ENCODE data around the gene TMPRSS3.

Gene TMPRSS3

GRCh38 chr21:42349420-42350317 lies 46.2 kb downstream of the TMPRSS3 start:
- DNase-seq: no peak

- no peak for DNase-seq
Measured at GRCh38 chr21:42348762-42349161, 47.1 kb downstream of the TMPRSS3 start.

DNA sequence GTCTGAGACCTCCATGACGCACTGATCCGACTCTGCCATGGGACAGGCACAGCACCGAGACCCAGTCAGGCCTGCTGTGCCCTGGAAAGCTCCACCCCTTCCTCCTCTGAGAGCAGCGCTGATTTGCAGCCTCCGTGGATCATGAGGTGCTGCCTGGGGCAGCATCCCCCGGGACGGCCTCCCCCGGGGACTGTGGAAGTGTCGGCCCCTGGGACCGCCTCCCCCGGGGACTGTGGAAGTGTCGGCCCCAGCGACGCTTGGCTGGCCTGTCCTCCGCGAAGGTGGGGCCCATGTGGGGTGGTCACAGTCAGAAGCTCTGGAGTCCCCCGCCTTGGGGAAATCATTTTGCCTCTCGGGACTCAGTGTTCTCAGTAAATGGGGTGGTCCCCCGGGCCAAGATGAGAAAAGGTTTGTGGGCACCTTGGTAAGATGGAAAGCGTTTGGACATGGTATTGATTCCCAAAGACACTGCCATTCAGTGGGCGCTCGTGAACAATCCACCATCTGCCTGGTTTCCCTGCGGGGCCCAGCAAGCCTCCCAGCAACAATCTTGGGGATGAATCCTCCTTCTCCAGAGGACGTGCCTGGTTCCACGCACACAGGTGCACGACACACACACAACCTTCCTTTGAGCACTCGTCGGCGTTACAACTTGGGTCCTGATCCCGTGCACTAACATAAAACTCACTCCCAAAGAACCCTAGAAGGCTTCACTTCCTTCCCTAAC lies 48.1 kb downstream of the TMPRSS3 start:
- no peak for DNase-seq

DNA sequence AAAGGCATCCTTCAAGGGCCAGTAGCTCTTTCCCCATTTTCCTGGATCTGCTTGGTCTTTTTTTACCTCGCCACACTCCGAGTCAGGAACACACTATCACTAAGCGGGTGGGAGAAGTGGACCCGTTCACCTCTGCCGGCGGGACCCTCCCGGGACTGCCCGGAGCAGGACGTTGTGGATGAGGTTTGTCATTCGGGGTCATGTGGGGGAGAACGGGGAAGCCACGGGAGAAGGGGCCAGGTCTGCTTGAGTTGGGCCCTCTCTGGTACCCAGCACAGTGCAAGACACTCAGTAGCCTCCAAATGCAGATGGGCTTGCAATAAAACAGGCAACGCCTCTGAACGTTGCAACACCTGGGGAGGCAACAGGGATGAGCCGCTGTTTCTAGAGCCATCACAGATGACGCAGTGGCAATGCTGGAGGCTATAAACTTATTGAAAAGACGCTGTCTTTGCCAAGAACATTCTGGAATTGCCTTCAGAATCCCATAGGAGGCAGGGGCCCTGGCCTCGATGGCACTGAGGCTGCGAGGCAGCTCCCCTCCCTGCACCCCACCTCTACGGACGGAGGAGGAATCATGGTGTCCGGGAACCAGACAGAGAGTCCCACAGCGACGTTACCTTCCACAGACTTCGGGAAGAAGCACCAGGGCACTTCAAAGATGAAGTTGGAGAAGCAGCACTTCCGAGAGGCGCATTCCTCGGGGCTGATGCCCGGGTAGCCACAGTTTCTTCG lies 48.8 kb downstream of the TMPRSS3 start:
- no peak for DNase-seq

DNA sequence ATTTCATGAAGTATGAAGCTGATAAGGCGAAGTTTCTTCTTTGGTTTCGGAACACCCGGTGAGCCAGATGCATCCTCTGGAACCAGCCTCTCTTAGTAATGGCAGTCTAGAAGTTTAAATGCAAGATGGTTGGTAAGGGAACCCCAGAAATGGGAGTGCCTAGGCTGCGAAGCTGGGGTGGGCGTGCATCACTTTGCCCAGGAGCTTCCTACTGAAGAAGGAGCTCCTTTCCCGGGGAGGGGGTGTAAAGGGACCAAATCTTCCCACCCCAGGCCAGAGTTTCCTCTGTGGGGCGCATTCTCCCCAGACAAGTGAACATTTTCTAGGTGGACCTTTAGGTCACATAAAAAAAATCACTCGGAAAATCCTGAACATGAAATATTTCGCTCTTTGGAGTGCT lies 49.4 kb downstream of the TMPRSS3 start:
- DNase-seq: no peak

DNA sequence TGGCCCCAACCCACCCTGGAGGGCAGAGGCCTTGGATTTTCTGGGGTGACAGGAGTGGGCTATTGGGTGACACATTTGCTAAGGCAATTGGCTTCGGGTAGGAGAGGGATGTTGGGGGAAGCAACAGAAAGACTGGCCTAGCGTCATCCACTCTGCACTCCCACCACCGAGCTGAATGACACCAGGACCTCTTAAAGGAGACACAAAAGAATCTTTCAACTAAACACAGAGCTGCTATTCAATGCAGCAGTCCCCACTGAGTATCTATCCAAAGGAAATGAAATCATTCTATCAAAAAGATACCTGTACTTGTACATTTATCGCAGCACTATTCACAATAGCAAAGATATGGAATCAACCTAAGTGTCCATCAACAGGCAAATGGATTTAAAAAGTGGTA lies 51.2 kb downstream of the TMPRSS3 start:
- DNase-seq: no peak

DNA sequence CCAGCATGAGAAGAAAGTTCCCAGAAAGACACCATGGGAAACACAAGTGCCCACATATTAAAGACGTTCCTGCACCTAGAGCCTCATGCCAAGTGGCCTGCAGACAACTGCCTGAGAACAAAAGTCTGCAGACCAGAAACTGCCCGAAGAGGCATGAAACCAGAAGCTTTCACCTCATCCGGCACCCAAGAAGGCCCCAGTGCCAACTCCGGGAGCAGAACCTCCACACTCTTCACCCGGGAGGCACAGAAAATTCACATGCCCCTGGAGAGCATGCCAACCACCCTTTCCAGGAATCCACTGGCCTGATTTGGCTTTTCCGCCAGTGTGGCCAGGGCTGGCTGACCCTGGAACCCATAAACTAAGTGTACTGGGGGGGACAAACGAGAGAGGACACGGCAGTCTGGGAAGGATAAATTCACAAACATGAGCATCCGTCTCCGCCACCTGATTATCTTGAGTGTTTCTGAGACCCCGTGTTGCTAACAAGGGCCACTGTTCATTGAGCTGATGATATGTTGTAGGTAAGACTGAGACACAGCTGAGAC lies 51.8 kb downstream of the TMPRSS3 start:
- no peak for DNase-seq

- no peak for DNase-seq
Measured at GRCh38 chr21:42343556-42343955, 52.3 kb downstream of the TMPRSS3 start.

- DNase-seq: no peak
Measured at GRCh38 chr21:42343101-42343500, 52.8 kb downstream of the TMPRSS3 start.

- no peak for DNase-seq
Measured at GRCh38 chr21:42341776-42342542, 53.9 kb downstream of the TMPRSS3 start.

DNA sequence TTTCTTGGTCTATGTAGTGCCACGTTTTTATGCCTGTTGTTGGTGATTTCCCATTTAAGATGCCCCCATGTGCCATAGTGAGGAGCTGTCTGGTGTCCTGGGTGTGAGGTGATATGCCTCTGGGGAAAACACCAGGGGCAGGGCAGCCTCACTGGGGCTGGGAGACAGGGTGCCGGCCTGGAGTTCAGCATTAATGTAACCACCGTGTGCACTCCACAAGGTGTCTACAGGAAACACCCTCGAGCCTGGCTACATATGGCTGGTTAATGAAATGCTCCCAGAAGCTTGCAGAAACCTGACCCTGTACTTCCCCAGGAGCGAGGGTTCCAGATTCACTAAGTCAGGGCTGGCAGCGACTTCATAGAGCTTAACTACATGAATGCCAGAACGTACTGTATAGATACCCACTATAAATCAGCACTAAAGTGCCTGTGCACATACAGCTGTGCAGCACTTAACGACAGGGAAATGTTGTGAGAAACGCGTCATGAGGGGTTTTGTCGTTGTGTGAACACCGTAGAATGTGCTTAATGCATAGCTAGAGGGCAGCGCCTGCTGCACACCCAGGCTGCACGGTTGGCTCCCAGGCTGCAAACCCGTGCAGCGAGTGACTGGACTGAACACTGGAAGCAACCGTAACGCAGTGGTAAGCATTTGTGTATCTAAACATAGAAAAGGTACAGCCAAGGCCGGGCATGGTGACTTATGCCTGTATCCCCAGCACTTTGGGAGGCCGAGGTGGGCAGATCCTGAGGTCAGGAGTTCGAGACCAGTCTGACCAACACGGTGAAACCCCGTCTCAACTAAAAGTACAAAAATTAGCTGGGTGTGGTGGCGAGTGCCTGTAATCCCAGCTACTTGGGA lies 55.4 kb downstream of the TMPRSS3 start:
- DNase-seq: no peak

GRCh38 chr21:42338729-42339715 lies 56.8 kb downstream of the TMPRSS3 start:
- DNase-seq: no peak

DNA sequence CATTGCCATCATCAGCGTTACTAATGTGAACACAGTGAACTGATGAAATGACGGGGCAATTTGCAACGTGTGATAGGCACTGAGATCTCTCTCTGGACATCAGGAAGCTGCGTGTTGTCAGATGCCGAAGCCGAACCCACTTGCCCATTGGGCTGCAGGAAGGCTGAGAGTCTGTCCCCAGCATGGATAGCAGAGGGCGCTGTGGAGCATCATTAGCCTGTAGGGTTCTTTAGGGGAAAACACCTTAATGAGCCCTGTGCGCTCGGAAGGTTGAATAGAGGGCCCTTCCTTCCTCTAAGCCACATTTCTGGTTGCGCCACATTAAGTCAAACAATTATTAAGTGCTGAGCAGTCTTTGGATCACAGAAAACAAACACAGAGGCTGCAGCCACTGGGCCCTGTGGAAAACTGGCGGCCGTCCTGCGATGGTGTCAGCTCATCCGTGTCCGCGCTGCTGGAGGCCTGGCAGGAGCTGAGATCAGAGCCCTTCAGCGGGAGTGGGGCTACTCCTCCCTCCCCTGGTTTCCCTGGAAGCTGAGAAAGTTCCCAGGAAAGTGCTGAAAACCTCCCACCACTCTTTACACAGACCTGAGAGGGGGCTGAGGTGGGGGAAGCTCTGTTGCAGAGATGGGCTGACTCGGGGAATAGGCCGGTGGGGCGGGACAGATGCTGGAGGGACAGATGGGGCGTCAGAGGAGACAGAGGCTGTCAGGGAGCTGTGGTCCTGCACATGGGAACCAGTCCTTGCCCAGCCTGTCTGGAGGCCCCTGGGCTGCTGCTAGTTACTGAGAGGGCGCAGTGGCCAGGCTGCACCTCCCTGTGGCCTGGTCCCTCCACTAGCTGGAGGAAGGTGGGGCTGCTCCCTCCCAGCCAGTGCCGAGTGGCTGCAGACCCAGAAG lies 57.8 kb downstream of the TMPRSS3 start:
- DNase-seq: peak; percentile 37

GRCh38 chr21:42337276-42337675 lies 58.6 kb downstream of the TMPRSS3 start:
- no peak for DNase-seq

DNA sequence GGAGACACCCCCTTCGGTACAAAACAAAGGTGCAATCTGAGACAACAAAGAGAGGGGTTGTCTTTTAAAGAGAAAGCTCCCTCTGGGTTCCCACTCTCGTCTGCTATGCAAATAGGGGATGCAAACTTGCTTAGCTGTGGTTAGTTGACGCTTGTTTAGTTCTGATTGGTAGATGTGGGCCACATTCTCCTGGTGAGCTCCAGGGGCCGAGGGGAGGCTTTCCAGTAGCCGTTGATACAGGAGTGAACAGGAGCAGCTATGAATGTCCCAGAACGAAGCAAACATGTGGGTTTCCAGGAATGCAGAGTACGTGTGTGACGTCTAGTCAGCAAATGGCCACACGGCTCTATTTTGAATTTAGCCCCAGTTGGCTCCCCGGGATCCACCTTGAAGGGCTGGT lies 59.8 kb downstream of the TMPRSS3 start:
- no peak for DNase-seq

DNA sequence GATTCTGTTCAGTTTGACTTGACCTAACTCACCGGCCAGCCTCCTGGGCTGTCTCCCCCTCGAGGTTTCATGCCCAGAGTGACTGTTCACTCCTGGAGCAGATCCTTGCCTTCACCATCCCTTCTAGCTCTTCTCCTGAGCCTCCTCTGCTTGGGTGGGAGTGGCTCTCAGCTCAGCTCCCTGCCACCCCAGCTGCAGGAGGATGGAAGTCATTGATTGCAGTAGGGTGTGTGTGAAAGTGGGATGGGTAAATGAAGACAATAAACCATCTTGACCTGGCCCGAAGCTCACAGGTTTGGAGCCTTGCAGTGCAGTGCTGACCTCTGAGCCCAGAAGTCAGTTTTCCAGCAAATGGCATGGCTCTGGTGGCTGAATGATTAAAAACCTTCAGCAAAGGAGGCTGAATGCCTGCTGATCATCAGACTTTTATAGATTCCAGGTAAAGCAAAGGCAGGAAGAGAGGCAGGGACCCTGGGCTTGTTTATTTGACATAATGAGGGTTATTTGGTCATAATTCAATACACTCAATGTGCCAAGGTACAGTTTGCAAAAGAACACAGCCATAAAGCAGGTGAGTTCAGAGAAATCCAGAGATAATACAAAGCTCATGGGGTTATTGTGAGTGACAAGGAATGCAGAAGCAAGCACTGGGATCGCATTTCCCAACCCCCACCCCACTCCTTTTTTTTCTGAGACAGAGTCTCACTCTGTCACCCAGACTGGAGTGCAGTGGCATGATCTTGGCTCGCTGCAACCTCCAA lies 63.1 kb downstream of the TMPRSS3 start:
- DNase-seq: no peak

- DNase-seq: no peak
Measured at GRCh38 chr21:42331660-42332059, 64.2 kb downstream of the TMPRSS3 start.
